ENCODE results near the gene ADCY2.

DNA sequence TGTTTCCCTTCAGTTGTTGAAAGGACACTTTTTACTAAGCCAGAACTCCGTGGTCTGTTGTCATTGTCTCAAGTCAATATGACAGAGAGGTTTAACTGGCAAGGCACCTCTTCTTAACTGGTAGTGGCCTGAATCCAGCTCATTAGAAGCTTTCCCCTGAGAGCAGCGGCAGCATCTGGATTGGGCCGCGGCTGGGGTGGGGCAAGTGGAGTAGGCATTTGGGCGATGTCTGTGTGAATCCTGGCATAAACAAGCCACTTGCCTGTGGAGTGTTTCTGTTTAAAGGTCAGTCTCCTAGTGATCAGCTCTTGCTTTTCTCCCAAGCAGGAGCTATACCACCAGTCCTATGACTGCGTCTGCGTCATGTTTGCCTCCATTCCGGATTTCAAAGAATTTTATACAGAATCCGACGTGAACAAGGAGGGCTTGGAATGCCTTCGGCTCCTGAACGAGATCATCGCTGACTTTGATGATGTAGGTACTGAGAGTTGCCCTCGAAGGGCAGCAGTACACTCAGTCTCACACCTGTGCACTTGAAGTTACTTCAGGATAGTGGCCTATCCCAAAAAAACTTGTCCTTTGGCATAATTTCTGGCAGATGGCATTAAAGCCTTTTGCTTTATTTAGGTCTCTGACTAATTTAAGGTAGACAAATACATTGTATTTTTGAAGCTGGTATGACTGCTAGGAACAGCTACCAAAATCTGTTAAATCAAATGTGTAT lies 406.1 kb downstream of the ADCY2 start:
- no peak for TF ChIP-seq ZNF79 (CRISPR knock-in tag; IDR thresholded peaks at IDR 0.05; ENCODE audit: low read depth)
- TF ChIP-seq ZNF766 (CRISPR knock-in tag; conservative IDR thresholded peaks at IDR 0.05) = no peak
- TF ChIP-seq E2F4 (CRISPR knock-in tag; IDR thresholded peaks at IDR 0.05; ENCODE audit: low read depth) = no peak
- no peak for TF ChIP-seq ZC3H8 (IDR thresholded peaks at IDR 0.05)
- no peak for TF ChIP-seq TCF7L2 (IDR thresholded peaks at IDR 0.05; ENCODE audit: low read depth, low read length)
- TF ChIP-seq TARDBP (IDR thresholded peaks at IDR 0.05) = no peak
- TF ChIP-seq, protein P1, sequence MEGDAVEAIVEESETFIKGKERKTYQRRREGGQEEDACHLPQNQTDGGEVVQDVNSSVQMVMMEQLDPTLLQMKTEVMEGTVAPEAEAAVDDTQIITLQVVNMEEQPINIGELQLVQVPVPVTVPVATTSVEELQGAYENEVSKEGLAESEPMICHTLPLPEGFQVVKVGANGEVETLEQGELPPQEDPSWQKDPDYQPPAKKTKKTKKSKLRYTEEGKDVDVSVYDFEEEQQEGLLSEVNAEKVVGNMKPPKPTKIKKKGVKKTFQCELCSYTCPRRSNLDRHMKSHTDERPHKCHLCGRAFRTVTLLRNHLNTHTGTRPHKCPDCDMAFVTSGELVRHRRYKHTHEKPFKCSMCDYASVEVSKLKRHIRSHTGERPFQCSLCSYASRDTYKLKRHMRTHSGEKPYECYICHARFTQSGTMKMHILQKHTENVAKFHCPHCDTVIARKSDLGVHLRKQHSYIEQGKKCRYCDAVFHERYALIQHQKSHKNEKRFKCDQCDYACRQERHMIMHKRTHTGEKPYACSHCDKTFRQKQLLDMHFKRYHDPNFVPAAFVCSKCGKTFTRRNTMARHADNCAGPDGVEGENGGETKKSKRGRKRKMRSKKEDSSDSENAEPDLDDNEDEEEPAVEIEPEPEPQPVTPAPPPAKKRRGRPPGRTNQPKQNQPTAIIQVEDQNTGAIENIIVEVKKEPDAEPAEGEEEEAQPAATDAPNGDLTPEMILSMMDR (IDR thresholded peaks at IDR 0.05 in 2 of 3, conservative IDR thresholded peaks at IDR 0.05 in 1 of 3; ENCODE audit: insufficient read depth in 2 of 3, low read depth in 1 of 3, low read length in 3 of 3) = no peak
- no peak for TF ChIP-seq STAT5B (CRISPR knock-in tag; IDR thresholded peaks at IDR 0.05)
- TF ChIP-seq, protein P2, sequence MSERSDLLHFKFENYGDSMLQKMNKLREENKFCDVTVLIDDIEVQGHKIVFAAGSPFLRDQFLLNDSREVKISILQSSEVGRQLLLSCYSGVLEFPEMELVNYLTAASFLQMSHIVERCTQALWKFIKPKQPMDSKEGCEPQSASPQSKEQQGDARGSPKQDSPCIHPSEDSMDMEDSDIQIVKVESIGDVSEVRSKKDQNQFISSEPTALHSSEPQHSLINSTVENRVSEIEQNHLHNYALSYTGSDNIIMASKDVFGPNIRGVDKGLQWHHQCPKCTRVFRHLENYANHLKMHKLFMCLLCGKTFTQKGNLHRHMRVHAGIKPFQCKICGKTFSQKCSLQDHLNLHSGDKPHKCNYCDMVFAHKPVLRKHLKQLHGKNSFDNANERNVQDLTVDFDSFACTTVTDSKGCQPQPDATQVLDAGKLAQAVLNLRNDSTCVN (CRISPR knock-in tag; IDR thresholded peaks at IDR 0.05) = no peak
- TF ChIP-seq GATA2 (CRISPR knock-in tag; IDR thresholded peaks at IDR 0.05) = no peak
- TF ChIP-seq MEF2D (tag; conservative IDR thresholded peaks at IDR 0.05; ENCODE audit: low read depth) = no peak
- TF ChIP-seq SMAD1 (IDR thresholded peaks at IDR 0.05; ENCODE audit: low read depth, low read length, partially characterized antibody) = no peak
- TF ChIP-seq ZC3H11A (IDR thresholded peaks at IDR 0.05; ENCODE audit: low read depth, low read length) = no peak

Data from K562 (cell line).